H9 (cell line): ENCODE data around the gene GABRB2. TPM values are rescaled to one million over a fixed set of nuclear protein-coding genes. Genes with fewer than 3 reads are reported as not detected.

Experiments used
- DNase-seq: peaks from one replicate; pipeline ENCODE4 v3.0.0-alpha.2; 2017
- H2AFZ ChIP-seq: one replicate; pipeline ENCODE4 v1.6.1; 2013; ENCODE audit warnings: mild to moderate bottlenecking, low read length, control low read depth, moderate library complexity
- H2AK5ac ChIP-seq: 2 replicates; pipeline ENCODE4 v1.6.1; 2013; ENCODE audit warnings: low read length, control low read depth, mixed read lengths; ENCODE audit not compliant: insufficient read length
- H2BK120ac ChIP-seq: one replicate; pipeline ENCODE4 v1.6.1; 2013; ENCODE audit warnings: low read depth, mild to moderate bottlenecking, low read length, control low read depth, inconsistent platforms; ENCODE audit not compliant: poor library complexity, severe bottlenecking
- H2BK12ac ChIP-seq: 2 replicates; pipeline ENCODE4 v1.6.1; 2013; ENCODE audit warnings: low read length, control low read depth, mixed read lengths, low read depth; ENCODE audit not compliant: insufficient read length
- H2BK15ac ChIP-seq: 2 replicates; pipeline ENCODE4 v1.6.1; 2013; ENCODE audit warnings: low read depth, low read length, control low read depth
- H2BK20ac ChIP-seq: one replicate; pipeline ENCODE4 v1.6.1; 2013; ENCODE audit warnings: low read depth, mild to moderate bottlenecking, low read length, control low read depth, inconsistent platforms; ENCODE audit not compliant: poor library complexity, severe bottlenecking
- H2BK5ac ChIP-seq: 2 replicates; pipeline ENCODE4 v1.6.1; 2013; ENCODE audit warnings: low read length, control low read depth, mixed read lengths; ENCODE audit not compliant: insufficient read length
- H3K14ac ChIP-seq: 2 replicates; pipeline ENCODE4 v1.6.1; 2013; ENCODE audit warnings: low read length, control low read depth; ENCODE audit not compliant: insufficient read depth
- H3K18ac ChIP-seq: 2 replicates; pipeline ENCODE4 v1.6.1; 2013; ENCODE audit warnings: low read depth, mild to moderate bottlenecking, mixed read lengths, low read length, control low read depth; ENCODE audit not compliant: insufficient read length
- H3K23ac ChIP-seq: 2 replicates; pipeline ENCODE4 v1.6.1; 2013; ENCODE audit warnings: low read length, control low read depth, mixed read lengths, low read depth; ENCODE audit not compliant: insufficient read length
- H3K23me2 ChIP-seq: 2 replicates; pipeline ENCODE4 v1.6.1; 2013; ENCODE audit warnings: low read depth, mild to moderate bottlenecking, mixed read lengths, low read length, control low read depth; ENCODE audit not compliant: insufficient read length, poor library complexity, severe bottlenecking
- H3K27ac ChIP-seq: 2 replicates; pipeline ENCODE4 v1.5.1; 2013; ENCODE audit warnings: low read length, control low read depth, mixed read lengths, low read depth; ENCODE audit not compliant: insufficient read length
- H3K27me3 ChIP-seq: 2 replicates; pipeline ENCODE4 v1.6.1; 2013; ENCODE audit warnings: low read length, control low read depth, inconsistent platforms; ENCODE audit not compliant: insufficient read depth
- H3K4ac ChIP-seq: 2 replicates; pipeline ENCODE4 v1.6.1; 2013; ENCODE audit warnings: low read depth, mild to moderate bottlenecking, control low read depth, inconsistent platforms, low read length, moderate library complexity
- H3K4me1 ChIP-seq: 2 replicates; pipeline ENCODE4 v1.6.1; 2013; ENCODE audit warnings: low read length, control low read depth, inconsistent platforms; ENCODE audit not compliant: insufficient read depth
- H3K4me2 ChIP-seq: 2 replicates; pipeline ENCODE4 v1.6.1; 2013; ENCODE audit warnings: low read length, control low read depth, mixed read lengths; ENCODE audit not compliant: insufficient read length, insufficient read depth
- H3K56ac ChIP-seq: 2 replicates; pipeline ENCODE4 v1.6.1; 2013; ENCODE audit warnings: low read depth, mild to moderate bottlenecking, mixed read lengths, low read length, control low read depth; ENCODE audit not compliant: insufficient read length
- H3K79me1 ChIP-seq: 2 replicates; pipeline ENCODE4 v1.6.1; 2013; ENCODE audit warnings: low read depth, mild to moderate bottlenecking, moderate library complexity, low read length, control low read depth, inconsistent platforms; ENCODE audit not compliant: insufficient read depth, poor library complexity, severe bottlenecking
- H3K79me2 ChIP-seq: 2 replicates; pipeline ENCODE4 v1.6.1; 2013; ENCODE audit warnings: low read length, control low read depth, inconsistent platforms; ENCODE audit not compliant: insufficient read depth
- H3K9ac ChIP-seq: 2 replicates; pipeline ENCODE4 v1.6.1; 2013; ENCODE audit warnings: low read length, control low read depth, mixed read lengths; ENCODE audit not compliant: insufficient read length; ENCODE audit errors: extremely low read depth
- H3K9me3 ChIP-seq: one replicate; pipeline ENCODE4 v1.6.1; 2013; ENCODE audit warnings: low read depth, low read length, inconsistent platforms; ENCODE audit not compliant: control insufficient read depth
- H3T11ph ChIP-seq: one replicate; pipeline ENCODE4 v1.6.1; 2013; ENCODE audit warnings: mild to moderate bottlenecking, low read length, control low read depth, inconsistent platforms
- H4K20me1 ChIP-seq: one replicate; pipeline ENCODE4 v1.6.1; 2013; ENCODE audit not compliant: control insufficient read depth, insufficient read length, insufficient read depth
- H4K5ac ChIP-seq: 2 replicates; pipeline ENCODE4 v1.6.1; 2013; ENCODE audit warnings: low read depth, mild to moderate bottlenecking, mixed read lengths, low read length, control low read depth; ENCODE audit not compliant: insufficient read length
- H4K8ac ChIP-seq: replicated peaks from 2 replicates; pipeline ENCODE4 v1.6.1; 2013; ENCODE audit warnings: low read length, control low read depth, mixed read lengths, low read depth; ENCODE audit not compliant: insufficient read length
- H4K91ac ChIP-seq: 2 replicates; pipeline ENCODE4 v1.6.1; 2013; ENCODE audit warnings: low read depth, mild to moderate bottlenecking, moderate library complexity, mixed read lengths, low read length, control low read depth; ENCODE audit not compliant: insufficient read length
- H3K27ac Mint-ChIP-seq, 3 experiments: 2 replicates in 2 of 3; 3 replicates in 1 of 3; pipeline ENCODE4 v1.8.0; 2020 to 2021; ENCODE audit warnings: mixed read lengths in 3 of 3, mild to moderate bottlenecking in 1 of 3, moderate library complexity in 1 of 3
- H3K27me3 Mint-ChIP-seq: 2 replicates; pipeline ENCODE4 v1.8.0; 2021; ENCODE audit warnings: low read depth, mild to moderate bottlenecking, moderate library complexity, mixed read lengths
- H3K36me3 Mint-ChIP-seq, 3 experiments: 2 replicates in 2 of 3; 3 replicates in 1 of 3; pipeline ENCODE4 v1.8.0; 2020 to 2021; ENCODE audit warnings: low read depth in 3 of 3, mixed read lengths in 3 of 3; ENCODE audit not compliant: insufficient read depth in 1 of 3
- H3K4me1 Mint-ChIP-seq, 2 experiments: 2 replicates each; pipeline ENCODE4 v1.8.0; 2020; ENCODE audit warnings: mixed read lengths in 2 of 2
- H3K4me3 Mint-ChIP-seq, 2 experiments: 2 replicates in 1 of 2; 3 replicates in 1 of 2; pipeline ENCODE4 v1.8.0; 2020 to 2021; ENCODE audit warnings: mild to moderate bottlenecking in 2 of 2, mixed read lengths in 2 of 2, moderate library complexity in 1 of 2
- H3K9me3 Mint-ChIP-seq, 2 experiments: 2 replicates in 1 of 2; 3 replicates in 1 of 2; pipeline ENCODE4 v1.8.0; 2020; ENCODE audit warnings: mild to moderate bottlenecking in 2 of 2, mixed read lengths in 2 of 2, moderate library complexity in 1 of 2
- total RNA-seq: library from RNA; stranded (reverse); gene quantifications from 2 replicates; pipeline ENCODE4 v1.2.1, GENCODE V29; 2021
- TF ChIP-seq, protein P1 (sequence below): fragments of 200-600 bp; sonication (generic); conservative IDR thresholded peaks from 3 replicates; pipeline ENCODE4 v1.8.0; 2021; ENCODE audit warnings: antibody characterized with exemption, mild to moderate bottlenecking

GABRB2 gene
- total RNA-seq, 1 experiment from 2014 or later: 0.20 TPM

DNA sequence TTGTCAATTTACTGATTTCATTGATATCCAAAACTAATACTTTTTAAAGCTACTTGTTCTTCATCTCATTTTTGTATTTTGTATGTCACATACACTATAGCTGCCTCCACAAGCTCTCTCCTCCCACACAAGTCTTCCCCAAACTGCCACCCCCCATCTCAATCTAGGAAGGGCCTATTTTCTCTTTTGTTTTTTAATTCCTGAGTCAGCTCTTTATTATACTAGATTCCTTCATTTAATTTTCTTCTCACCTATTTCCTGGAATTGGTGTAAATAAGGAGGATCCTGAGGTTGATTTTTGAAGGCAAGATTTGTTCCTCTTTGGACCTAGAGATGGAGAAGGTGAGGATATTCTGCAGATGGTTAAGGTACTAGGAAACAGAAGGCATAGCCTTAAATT lies 277.4 kb downstream of the GABRB2 start:
- no peak for DNase-seq
- no peak overlapping the region for H2BK20ac ChIP-seq
- H3K36me3 Mint-ChIP-seq: peaks cover 0 to 5% (median 0%) of the 10 kb centered on the region in 3 experiments; a peak in 4 of 7 replicates
- H3K27ac ChIP-seq: no peak overlapping the region
- H3K14ac ChIP-seq: no peak overlapping the region
- no peak overlapping the region for H2BK120ac ChIP-seq
- no peaks in the 10 kb centered on the region for H4K20me1 ChIP-seq
- H3K56ac ChIP-seq: no peak overlapping the region
- TF ChIP-seq, protein P1, sequence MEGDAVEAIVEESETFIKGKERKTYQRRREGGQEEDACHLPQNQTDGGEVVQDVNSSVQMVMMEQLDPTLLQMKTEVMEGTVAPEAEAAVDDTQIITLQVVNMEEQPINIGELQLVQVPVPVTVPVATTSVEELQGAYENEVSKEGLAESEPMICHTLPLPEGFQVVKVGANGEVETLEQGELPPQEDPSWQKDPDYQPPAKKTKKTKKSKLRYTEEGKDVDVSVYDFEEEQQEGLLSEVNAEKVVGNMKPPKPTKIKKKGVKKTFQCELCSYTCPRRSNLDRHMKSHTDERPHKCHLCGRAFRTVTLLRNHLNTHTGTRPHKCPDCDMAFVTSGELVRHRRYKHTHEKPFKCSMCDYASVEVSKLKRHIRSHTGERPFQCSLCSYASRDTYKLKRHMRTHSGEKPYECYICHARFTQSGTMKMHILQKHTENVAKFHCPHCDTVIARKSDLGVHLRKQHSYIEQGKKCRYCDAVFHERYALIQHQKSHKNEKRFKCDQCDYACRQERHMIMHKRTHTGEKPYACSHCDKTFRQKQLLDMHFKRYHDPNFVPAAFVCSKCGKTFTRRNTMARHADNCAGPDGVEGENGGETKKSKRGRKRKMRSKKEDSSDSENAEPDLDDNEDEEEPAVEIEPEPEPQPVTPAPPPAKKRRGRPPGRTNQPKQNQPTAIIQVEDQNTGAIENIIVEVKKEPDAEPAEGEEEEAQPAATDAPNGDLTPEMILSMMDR: no peak
- H3K18ac ChIP-seq: no peak overlapping the region
- H2BK12ac ChIP-seq: no peak overlapping the region
- H2AK5ac ChIP-seq: no peak overlapping the region
- H3K79me1 ChIP-seq: no peaks in the 10 kb centered on the region
- no peak overlapping the region for H4K91ac ChIP-seq
- peaks cover 5 to 6% of the 10 kb centered on the region in 2 experiments; a peak in 4 of 5 replicates for H3K9me3 Mint-ChIP-seq
- no peak overlapping the region for H4K8ac ChIP-seq
- H3K4me1 ChIP-seq: no peaks in the 10 kb centered on the region
- H3K23me2 ChIP-seq: no peaks in the 10 kb centered on the region
- H3K9ac ChIP-seq: no peak overlapping the region
- no peaks in the 10 kb centered on the region for H3K27me3 Mint-ChIP-seq
- no peaks in the 10 kb centered on the region for H3K27me3 ChIP-seq
- H3K4me1 Mint-ChIP-seq: peaks cover 7 to 11% of the 10 kb centered on the region in 2 experiments; a peak in 3 of 4 replicates
- no peak overlapping the region for H3K4me3 Mint-ChIP-seq
- H2AFZ ChIP-seq: no peak overlapping the region
- no peak overlapping the region for H4K5ac ChIP-seq
- no peaks in the 10 kb centered on the region for H3K9me3 ChIP-seq
- no peak overlapping the region for H3K23ac ChIP-seq
- H3K4me2 ChIP-seq: no peak overlapping the region
- H3K79me2 ChIP-seq: no peaks in the 10 kb centered on the region
- H2BK5ac ChIP-seq: no peak overlapping the region
- H3K4ac ChIP-seq: no peak overlapping the region
- no peak overlapping the region for H3K27ac Mint-ChIP-seq
- H2BK15ac ChIP-seq: no peak overlapping the region
- no peak overlapping the region for H3T11ph ChIP-seq
